HG02588 (cell line): Measurements from ENCODE around the gene MISP.

Experiments used
- ATAC-seq: cut with Tn5 transposase; IDR thresholded peaks from one replicate; pipeline ENCODE4 v1.9.1; 2021; ENCODE audit warnings: mild to moderate bottlenecking, moderate library complexity; ENCODE audit not compliant: unreplicated experiment

Gene MISP

GRCh38 chr19:795691-796581 is 45.0 kb downstream of the MISP start:
- ATAC-seq, result no peak

DNA sequence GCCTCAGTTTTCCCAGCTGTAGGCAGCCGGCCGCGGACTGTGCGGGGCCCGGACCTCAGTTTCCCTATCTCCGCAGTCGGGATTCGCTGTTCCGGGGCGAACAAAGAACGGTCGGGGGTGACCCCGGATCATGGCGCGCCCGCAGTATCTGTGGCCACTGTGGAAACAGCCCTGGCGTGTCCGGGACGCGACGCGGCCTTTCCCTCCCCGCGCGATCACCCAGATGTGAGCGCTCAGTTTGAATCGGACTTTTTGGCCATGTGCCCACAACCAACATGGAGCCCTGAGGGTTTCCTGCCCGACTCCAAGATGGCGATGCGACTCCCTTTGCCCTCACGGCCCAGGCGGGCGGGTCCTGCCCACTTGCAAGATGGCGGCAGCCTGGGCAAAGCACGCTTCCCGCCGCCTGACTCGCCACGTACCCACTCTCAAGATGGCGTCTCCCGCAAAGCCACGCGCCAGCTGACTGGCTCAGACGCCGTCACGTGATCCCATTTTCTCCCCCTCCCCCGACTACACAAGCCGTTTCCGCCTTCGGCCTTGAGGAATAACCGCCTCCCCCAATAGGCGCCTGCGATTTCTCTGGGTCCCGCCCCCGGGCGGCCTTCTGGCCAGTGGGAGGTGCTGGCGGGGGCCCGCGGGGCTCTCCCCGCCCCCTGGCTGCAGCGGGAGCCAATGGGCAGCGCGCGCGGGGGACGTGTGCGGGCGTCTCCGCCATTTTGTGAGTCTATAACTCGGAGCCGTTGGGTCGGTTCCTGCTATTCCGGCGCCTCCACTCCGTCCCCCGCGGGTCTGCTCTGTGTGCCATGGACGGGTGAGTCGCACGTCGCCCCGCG is 46.0 kb downstream of the MISP start, which contains the start of gene PTBP1:
TSS of gene PTBP1 (plus strand) at position 761 of the 836 bp plus-strand sequence. CDS start at position 807, 46 bp downstream.
- ATAC-seq, result peak; percentile 67

GRCh38 chr19:797528-798414 is 46.9 kb downstream of the MISP start:
- ATAC-seq, result peak; percentile 41

- no peak for ATAC-seq
These were observed 47.6 kb downstream of the MISP start for GRCh38 chr19:798415-799075.

- no peak for ATAC-seq
These were observed 48.4 kb downstream of the MISP start for GRCh38 chr19:799076-799881.

DNA sequence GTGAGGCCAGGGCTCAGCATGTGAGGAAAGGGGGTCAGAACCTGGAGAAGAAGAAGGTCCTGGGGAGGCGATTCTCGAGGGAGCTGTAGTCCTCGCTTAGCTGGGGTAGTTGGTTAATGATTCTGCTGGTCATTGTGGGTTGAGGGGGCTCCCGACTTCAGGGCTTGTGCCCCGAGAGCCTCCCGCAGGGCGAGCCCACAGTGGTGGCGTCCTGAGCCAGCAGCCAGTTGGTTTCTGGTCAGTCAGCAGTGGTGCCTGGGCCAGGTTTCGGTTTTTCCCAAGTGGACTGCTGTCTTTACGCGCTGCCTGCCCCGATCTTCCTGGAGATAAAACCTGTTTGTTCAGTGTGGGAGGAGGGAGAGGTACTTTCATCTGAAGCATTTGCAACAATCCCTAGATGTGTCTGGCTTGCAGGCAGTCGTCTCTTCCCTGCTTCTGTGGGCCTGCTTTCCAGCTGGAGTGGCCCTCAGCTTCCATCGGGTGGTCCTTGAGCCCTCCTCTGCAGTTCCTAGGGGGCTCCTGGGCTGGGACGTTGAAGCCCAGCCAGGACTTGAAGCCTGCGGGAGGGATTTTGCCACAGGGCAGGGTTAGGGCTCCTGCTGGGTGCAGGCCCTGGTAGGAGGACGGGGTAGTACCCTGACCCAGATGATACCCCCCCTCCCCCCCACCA is 49.6 kb downstream of the MISP start:
- ATAC-seq, result no peak

- ATAC-seq, result no peak
These were observed 50.3 kb downstream of the MISP start for GRCh38 chr19:801030-801860.

- no peak for ATAC-seq
These were observed 51.1 kb downstream of the MISP start for GRCh38 chr19:801861-802497.

GRCh38 chr19:802498-803098 is 51.7 kb downstream of the MISP start:
- ATAC-seq, result no peak

GRCh38 chr19:803099-803561 is 52.2 kb downstream of the MISP start:
- no peak for ATAC-seq

- ATAC-seq, result no peak
These were observed 52.9 kb downstream of the MISP start for GRCh38 chr19:803686-804418.

DNA sequence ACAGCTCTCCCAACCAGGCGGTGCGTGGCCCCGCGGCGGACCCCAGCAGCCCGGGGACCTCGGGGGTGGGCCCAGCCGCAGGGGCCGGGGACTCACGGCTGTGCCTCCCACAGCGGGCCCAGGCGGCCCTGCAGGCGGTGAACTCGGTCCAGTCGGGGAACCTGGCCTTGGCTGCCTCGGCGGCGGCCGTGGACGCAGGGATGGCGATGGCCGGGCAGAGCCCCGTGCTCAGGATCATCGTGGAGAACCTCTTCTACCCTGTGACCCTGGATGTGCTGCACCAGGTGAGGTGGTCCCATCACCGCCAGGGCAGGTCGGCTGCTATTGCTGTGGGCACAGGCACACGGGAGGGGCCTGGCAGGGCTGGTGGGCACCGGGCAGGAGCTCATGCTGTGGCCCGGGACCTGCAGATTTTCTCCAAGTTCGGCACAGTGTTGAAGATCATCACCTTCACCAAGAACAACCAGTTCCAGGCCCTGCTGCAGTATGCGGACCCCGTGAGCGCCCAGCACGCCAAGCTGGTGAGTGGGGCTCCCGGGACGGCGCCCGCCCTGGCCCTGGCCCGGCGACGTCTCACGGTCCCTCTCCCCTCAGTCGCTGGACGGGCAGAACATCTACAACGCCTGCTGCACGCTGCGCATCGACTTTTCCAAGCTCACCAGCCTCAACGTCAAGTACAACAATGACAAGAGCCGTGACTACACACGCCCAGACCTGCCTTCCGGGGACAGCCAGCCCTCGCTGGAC is 53.7 kb downstream of the MISP start:
- ATAC-seq, result no peak

DNA sequence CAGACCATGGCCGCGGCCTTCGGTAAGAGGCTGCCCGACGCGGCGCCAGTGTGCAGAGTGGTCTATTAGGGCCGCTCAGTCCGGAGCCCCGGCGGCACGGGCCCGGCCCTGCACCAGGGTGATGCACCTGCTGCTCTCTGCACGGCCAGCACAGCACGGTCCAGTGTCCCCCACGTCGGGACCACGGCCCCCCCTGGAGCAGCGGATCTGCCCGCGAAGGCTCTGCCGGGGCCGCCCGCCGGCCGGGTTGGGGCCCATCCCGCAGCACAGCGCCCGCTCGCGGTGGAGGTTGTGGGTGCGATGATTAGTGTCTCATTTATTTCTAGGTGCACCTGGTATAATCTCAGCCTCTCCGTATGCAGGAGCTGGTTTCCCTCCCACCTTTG is 54.2 kb downstream of the MISP start:
- ATAC-seq, result no peak

DNA sequence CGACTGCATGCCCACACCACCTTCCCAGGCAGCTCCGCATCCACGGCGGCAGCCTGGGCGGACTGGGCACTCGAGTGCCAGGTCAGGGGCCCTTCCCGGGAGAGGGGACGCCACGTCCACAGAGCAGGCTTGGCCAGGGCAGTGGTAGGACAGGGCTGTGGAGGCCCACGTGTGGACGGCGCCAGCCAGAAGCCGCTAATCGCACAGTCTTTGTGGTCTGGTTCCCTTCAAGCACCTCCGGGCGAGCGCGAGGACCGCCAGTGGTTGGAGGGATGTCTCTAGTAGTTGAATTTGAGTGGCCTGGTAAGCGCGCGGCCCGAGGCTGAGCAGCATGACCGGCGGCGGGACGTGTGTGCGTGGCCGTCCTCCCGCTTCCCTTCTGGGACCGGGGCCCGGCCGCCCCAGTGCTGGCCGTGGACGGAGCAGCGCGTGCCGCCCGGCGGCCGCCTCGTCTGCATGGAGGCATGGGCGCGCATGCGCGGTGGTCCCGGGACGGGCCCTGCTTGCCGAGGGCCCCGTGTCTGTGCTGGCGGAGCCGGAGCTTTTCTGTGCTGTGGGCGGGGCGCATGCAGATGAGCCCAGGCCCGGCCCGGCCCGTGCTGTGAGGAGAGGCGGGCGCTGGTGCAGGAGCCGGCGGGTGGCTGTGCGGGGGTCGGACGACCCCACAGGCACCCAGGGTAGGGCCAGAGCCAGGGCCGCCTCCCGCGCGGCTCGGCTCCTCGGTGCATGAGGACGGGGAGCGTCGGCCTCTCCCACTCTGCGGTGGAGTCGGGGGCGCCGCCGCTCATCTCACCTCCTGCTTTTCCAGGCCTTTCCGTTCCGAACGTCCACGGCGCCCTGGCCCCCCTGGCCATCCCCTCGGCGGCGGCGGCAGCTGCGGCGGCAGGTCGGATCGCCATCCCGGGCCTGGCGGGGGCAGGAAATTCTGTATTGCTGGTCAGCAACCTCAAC is 55.0 kb downstream of the MISP start:
- no peak for ATAC-seq
